ENCODE measurements around the gene CAMK1D.

Gene CAMK1D

DNA sequence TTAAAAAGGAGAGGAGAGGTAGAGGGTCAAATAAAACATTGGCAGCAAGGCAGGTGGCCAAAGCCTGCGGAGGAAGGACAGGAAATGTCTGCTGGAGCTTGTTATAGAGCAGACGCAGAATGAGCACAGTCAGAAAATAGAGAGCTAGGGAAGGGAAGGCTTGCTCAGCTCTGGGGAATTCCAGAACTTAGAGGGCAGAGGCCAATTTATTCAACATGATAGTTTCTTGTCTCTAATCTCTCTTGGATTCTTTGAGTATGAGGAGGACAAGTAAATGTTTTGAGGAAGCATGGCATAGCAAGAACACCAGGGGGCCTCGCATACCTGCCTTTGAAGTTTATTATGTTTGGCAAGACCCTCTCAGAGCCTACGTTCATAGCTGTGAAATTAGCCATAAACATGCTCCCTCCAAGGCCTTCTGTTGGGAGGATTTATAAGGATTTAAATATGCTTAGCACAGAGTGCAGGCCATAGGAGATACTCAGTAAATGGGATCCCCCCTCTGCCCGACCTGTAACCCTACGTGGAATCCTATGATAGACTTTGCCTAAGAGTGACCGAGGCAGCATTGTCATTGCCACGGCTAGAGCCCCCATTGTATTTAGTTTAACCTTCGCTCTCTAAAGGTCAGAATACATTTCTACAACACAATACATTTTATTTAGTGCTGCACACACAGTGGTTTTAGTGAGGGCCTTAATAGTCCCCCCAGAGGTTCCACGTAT is 358.3 kb downstream of the CAMK1D start:
- DNase-seq (ENCODE audit: low read depth): no peak
- TF ChIP-seq, protein P1, sequence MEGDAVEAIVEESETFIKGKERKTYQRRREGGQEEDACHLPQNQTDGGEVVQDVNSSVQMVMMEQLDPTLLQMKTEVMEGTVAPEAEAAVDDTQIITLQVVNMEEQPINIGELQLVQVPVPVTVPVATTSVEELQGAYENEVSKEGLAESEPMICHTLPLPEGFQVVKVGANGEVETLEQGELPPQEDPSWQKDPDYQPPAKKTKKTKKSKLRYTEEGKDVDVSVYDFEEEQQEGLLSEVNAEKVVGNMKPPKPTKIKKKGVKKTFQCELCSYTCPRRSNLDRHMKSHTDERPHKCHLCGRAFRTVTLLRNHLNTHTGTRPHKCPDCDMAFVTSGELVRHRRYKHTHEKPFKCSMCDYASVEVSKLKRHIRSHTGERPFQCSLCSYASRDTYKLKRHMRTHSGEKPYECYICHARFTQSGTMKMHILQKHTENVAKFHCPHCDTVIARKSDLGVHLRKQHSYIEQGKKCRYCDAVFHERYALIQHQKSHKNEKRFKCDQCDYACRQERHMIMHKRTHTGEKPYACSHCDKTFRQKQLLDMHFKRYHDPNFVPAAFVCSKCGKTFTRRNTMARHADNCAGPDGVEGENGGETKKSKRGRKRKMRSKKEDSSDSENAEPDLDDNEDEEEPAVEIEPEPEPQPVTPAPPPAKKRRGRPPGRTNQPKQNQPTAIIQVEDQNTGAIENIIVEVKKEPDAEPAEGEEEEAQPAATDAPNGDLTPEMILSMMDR (IDR thresholded peaks at IDR 0.05; ENCODE audit: control insufficient read depth, extremely low read depth, insufficient read depth): peak; percentile 65
- H3K4me3 ChIP-seq (ENCODE audit: low read depth, low read length): no peak overlapping the region

DNA sequence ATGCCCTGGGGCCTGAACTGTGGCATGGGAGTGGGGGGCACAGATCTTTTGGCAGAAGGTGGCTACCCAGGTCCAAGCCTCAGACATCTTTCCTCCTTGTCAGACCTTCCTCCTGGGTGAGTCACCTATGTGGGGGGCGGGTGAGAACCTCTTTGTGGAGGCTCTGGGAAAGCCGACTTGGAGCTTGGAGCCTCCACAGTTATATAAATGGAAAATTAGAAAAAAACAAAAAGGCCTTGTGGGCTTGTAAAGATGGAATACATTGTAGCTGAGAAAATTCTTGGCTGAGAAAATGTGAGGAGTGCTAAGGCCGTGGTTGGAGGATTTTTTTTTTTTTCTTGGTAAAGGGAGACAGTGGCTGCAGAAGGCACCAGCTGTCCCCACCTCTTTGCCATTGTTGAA is 359.7 kb downstream of the CAMK1D start:
- TF ChIP-seq, protein P1 (IDR thresholded peaks at IDR 0.05; ENCODE audit: control insufficient read depth, extremely low read depth, insufficient read depth): no peak
- H3K4me3 ChIP-seq (ENCODE audit: low read depth, low read length): no peak overlapping the region
- no peak for DNase-seq (ENCODE audit: low read depth)

DNA sequence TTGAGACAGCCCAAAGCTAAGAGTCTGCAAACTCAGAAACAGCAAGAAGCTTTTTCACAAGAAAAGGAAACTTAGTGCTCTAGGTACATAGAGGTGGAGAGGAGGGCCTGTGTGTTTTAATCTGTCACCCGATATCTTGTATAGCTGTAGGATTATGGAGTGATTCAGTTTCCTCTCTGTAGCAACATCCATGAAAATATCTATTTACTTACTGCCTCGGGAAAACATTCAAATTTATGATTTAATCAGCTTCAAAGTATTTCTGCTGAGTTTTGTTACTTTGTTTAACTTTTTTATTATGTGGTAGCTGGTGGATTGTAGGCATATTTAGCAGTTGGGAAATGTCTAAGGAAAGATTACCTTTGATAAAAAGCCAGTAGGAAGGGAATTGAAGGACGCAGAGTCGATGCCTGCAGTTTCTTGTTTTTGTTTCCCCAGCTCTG is 360.2 kb downstream of the CAMK1D start:
- DNase-seq (ENCODE audit: low read depth): no peak
- TF ChIP-seq, protein P1 (IDR thresholded peaks at IDR 0.05; ENCODE audit: control insufficient read depth, extremely low read depth, insufficient read depth): no peak
- no peak overlapping the region for H3K4me3 ChIP-seq (ENCODE audit: low read depth, low read length)

DNA sequence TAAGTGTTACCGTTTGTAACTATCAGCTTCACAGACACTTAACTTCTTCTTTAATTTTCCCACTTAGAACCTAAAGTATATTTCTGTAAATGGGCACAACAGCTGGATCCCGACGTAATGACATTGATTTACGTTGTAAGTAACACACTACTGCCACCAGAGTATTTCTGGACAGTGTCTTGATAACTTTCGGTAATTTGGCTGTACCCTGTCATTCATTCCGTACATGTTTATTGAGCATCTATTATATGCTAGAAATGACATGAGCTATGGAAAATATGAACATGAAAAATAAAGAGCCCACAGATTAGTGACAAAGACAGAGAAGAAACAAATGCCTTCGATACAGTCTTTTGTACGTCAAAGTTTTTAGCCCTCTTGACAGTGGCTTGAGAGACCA is 360.8 kb downstream of the CAMK1D start:
- TF ChIP-seq, protein P1 (IDR thresholded peaks at IDR 0.05; ENCODE audit: control insufficient read depth, extremely low read depth, insufficient read depth): no peak
- H3K4me3 ChIP-seq (ENCODE audit: low read depth, low read length): no peak overlapping the region
- DNase-seq (ENCODE audit: low read depth): no peak

DNA sequence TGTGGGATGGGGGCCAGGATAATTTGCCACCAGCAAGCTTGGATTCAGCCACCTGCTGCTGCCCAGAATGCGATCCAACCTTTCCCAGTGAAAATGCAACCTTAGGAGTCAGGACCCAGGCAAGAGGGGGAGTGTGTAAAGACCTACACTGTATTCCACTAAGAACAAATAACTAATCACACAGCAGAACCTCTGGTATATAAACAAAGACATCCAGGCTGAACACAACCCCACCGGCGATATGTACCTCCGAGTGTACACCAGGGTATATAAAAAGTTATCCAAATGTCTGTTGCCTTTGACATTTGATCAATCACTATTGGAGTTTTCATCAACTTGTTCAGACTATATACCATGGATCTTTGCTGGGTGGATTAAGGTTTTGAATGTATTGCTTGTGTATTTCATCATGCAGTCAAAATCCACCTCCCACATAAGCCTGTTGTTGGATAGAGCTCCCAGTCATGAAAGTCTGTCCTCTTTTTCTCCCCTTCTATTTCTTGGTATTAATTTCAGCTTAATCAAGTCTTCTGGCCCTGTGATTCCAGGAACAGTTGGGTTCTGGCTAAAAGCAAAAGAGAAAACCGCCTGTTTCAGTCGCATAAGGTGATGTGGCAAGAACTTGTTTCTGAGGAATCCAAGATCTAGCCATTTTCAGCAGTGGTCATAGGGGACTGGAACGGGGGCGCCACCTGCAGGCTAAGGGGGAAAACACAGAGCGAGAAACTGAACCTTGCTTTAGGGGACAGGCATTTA is 361.4 kb downstream of the CAMK1D start:
- H3K4me3 ChIP-seq (ENCODE audit: low read depth, low read length): no peak overlapping the region
- DNase-seq (ENCODE audit: low read depth): peak; percentile 33
- TF ChIP-seq, protein P1 (IDR thresholded peaks at IDR 0.05; ENCODE audit: control insufficient read depth, extremely low read depth, insufficient read depth): peak; percentile 96

DNA sequence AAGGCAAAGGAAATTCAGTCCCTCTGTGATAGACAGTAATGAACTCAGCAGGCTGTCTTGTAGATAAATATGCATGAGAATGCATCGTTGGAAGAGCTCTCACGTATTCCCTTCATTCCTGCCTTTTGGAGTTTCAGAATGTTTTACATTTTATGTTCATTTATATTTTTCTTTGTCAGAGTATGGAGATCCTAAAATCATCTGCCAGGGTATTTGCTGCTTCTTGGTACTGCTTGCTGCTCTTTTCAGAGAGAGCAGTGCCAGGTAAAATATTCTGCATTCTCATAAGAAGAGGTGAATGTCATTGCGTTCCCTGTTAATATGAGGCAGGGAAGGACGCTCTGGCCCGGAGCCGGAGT is 362.0 kb downstream of the CAMK1D start:
- TF ChIP-seq, protein P1 (IDR thresholded peaks at IDR 0.05; ENCODE audit: control insufficient read depth, extremely low read depth, insufficient read depth): no peak
- H3K4me3 ChIP-seq (ENCODE audit: low read depth, low read length): no peak overlapping the region

More for the DNA sequence above, 362.0 kb downstream of the CAMK1D start:
- no peak for DNase-seq (ENCODE audit: low read depth)
